H1 (cell line): ENCODE measurements around the gene DHCR24. TPM values are rescaled to one million over a fixed set of nuclear protein-coding genes. Genes with fewer than 3 reads are reported as not detected.

Source experiments
- CHD7 ChIP-seq: fragments of 300-600 bp; sonication (generic); IDR thresholded peaks from 2 replicates; pipeline ENCODE4 v1.7.1; 2012; ENCODE audit warnings: low read length, moderate library complexity, mild to moderate bottlenecking, inconsistent platforms; ENCODE audit not compliant: insufficient replicate concordance
- CTCF ChIP-seq, 3 experiments: IDR thresholded peaks; 1 replicate in 2 of 3; 2 replicates in 1 of 3; pipeline versions ENCODE4 v1.5.1 to v1.6.1; 2011; ENCODE audit warnings: low read length in 3 of 3, mild to moderate bottlenecking in 3 of 3, inconsistent platforms in 2 of 3, low read depth in 1 of 3, moderate library complexity in 1 of 3; ENCODE audit not compliant: insufficient read depth in 1 of 3; ENCODE audit errors: control extremely low read depth in 1 of 3
- EP300 ChIP-seq, 2 experiments: IDR thresholded peaks; 1 replicate in 1 of 2; 2 replicates in 1 of 2; pipeline ENCODE4 v1.6.1; 2011 to 2012; ENCODE audit warnings: low read depth in 2 of 2, low read length in 2 of 2, mild to moderate bottlenecking in 2 of 2, borderline replicate concordance in 1 of 2, inconsistent platforms in 1 of 2, moderate library complexity in 1 of 2
- KDM5A ChIP-seq: fragments of 200-600 bp; IDR thresholded peaks from 2 replicates; pipeline ENCODE4 v1.7.1; 2012; ENCODE audit warnings: mild to moderate bottlenecking, low read length, inconsistent platforms, mixed read lengths
- PHF8 ChIP-seq: fragments of 200-600 bp; sonication (generic); conservative IDR thresholded peaks from 2 replicates; pipeline ENCODE4 v1.7.1; 2012; ENCODE audit warnings: low read depth, mild to moderate bottlenecking, inconsistent platforms, low read length, moderate library complexity
- POLR2A ChIP-seq, 2 experiments: IDR thresholded peaks; 1 replicate in 1 of 2; 2 replicates in 1 of 2; pipeline ENCODE4 v1.6.1; 2011; ENCODE audit warnings: low read depth in 2 of 2, low read length in 2 of 2, mild to moderate bottlenecking in 2 of 2; ENCODE audit errors: control extremely low read depth in 1 of 2
- TAF1 ChIP-seq: IDR thresholded peaks from 2 replicates; pipeline ENCODE4 v1.6.1; 2011; ENCODE audit warnings: mild to moderate bottlenecking, low read depth, low read length
- polyA plus RNA-seq, 7 experiments: library from polyadenylated mRNA; depleted of rRNA in 3 of 7; stranded (reverse) in 5 of 7; unstranded in 2 of 7; fragments of >200 nt in 5 of 7; fragments of 200-250 nt in 2 of 7; gene quantifications; 1 replicate in 5 of 7; 2 replicates in 1 of 7; 4 replicates in 1 of 7; pipeline versions ENCODE4 v1.2.1 to v1.2.3, GENCODE V29; 2011 to 2013; ENCODE audit warnings: missing spikeins in 2 of 7, mixed read lengths in 2 of 7
- total RNA-seq: library from RNA; stranded (reverse); fragmentation: NEBNext Ultra II Directional; extraction: Animal tissue kit (Norgen Biotek cat#: 25700); gene quantifications from 2 replicates; pipeline ENCODE4 v1.2.1, GENCODE V29; 2021

DHCR24 gene
- total and polyA plus RNA-seq, 2 of the 8 experiments (the other 6 are each of a cell fraction or from before 2014, with no cell fraction given) = 370 to 419 TPM

GRCh38 chr1:54835131-54835898 is 51.7 kb downstream of the DHCR24 start (continued):
- TF ChIP-seq CHD7 = no peak
- no peak for TF ChIP-seq EP300 (IDR thresholded peaks at IDR 0.05; ENCODE audit: borderline replicate concordance in 1 of 2, low read depth in 2 of 2, low read length in 2 of 2)
- TF ChIP-seq TAF1 = no peak
- no peak for TF ChIP-seq POLR2A (IDR thresholded peaks at IDR 0.05; ENCODE audit: control extremely low read depth in 1 of 2, low read depth in 2 of 2, low read length in 2 of 2)
- TF ChIP-seq CTCF (IDR thresholded peaks at IDR 0.05; ENCODE audit: control extremely low read depth in 1 of 3, insufficient read depth in 1 of 3, low read depth in 1 of 3, low read length in 3 of 3) = no peak
- no peak for TF ChIP-seq KDM5A
- TF ChIP-seq PHF8 = no peak
